K562 (cell line): ENCODE measurements around the gene GMEB2. TPM values are rescaled to one million over a fixed set of nuclear protein-coding genes. Genes with fewer than 3 reads are reported as not detected.

Experiments used
- BCOR ChIP-seq: fragments of 450-650 bp; IDR thresholded peaks from 2 replicates; pipeline ENCODE4 v1.6.1; 2016
- HEY1 ChIP-seq: fragments of 250-450 bp; sonication (Bioruptor Pico); IDR thresholded peaks from 2 replicates; pipeline ENCODE4 v1.5.0; 2020; ENCODE audit warnings: mild to moderate bottlenecking, moderate library complexity, borderline replicate concordance
- HSF4 ChIP-seq: fragments of 250-450 bp; sonication (Bioruptor Pico); IDR thresholded peaks from 2 replicates; pipeline ENCODE4 v2.1.2; 2022; ENCODE audit warnings: mild to moderate bottlenecking, moderate library complexity, borderline replicate concordance
- RB1 ChIP-seq: fragments of 450-650 bp; IDR thresholded peaks from 2 replicates; pipeline ENCODE4 v1.6.1; 2017; ENCODE audit warnings: low read depth, mild to moderate bottlenecking
- STAT5A ChIP-seq: IDR thresholded peaks from 2 replicates; pipeline ENCODE4 v1.6.1; 2012; ENCODE audit warnings: low read length, inconsistent platforms, borderline replicate concordance
- TAF1 ChIP-seq: IDR thresholded peaks from 2 replicates; pipeline ENCODE4 v1.6.1; 2011; ENCODE audit warnings: mild to moderate bottlenecking, low read length, moderate library complexity; ENCODE audit not compliant: insufficient read depth, control insufficient read depth, severe bottlenecking; ENCODE audit errors: extremely low read depth
- ZNF282 ChIP-seq: sonication (generic); formaldehyde crosslinking; IDR thresholded peaks from 2 replicates; pipeline ENCODE4 v1.8.1; 2023; ENCODE audit warnings: missing genetic modification reagents
- ZNF318 ChIP-seq, 2 experiments: fragments of 450-650 bp; IDR thresholded peaks; 2 replicates each; pipeline ENCODE4 v1.6.1; 2016; ENCODE audit warnings: mild to moderate bottlenecking in 2 of 2, borderline replicate concordance in 1 of 2, low read depth in 1 of 2, moderate library complexity in 1 of 2
- polyA plus RNA-seq, 8 experiments: library from polyadenylated mRNA; depleted of rRNA in 4 of 8; stranded (reverse) in 5 of 8; unstranded in 3 of 8; fragments of >200 nt; fragmentation: Nextera tagmentation in 2 of 8; fragmentation: Illumina TruSeq in 1 of 8; extraction: Ambion mirVana in 2 of 8; extraction: Trizol in 1 of 8; gene quantifications; 2 replicates each; pipeline versions ENCODE4 v1.2.1 to v1.2.3, GENCODE V29; 2011 to 2014; ENCODE audit warnings: inconsistent platforms in 1 of 8, missing spikeins in 1 of 8
- total RNA-seq, 7 experiments: library from RNA; depleted of rRNA in 6 of 7; stranded (reverse); fragments of >200 nt in 6 of 7; fragmentation: Illumina TruSeq in 2 of 7; extraction: Trizol in 2 of 7; gene quantifications; 2 replicates each; pipeline versions ENCODE4 v1.2.1 to v1.2.3, GENCODE V29; 2011 to 2021; ENCODE audit warnings: low replicate concordance in 1 of 7
- TF ChIP-seq, protein P1 (sequence below): fragments of 450-650 bp; formaldehyde crosslinking; IDR thresholded peaks from 2 replicates; pipeline ENCODE4 v1.4.0; 2022; ENCODE audit warnings: missing genetic modification characterization
- TF ChIP-seq, protein P2 (sequence below): sonication (generic); formaldehyde crosslinking; IDR thresholded peaks from 2 replicates; pipeline ENCODE4 v1.8.1; 2023; ENCODE audit warnings: missing genetic modification reagents, mild to moderate bottlenecking, borderline replicate concordance

GMEB2 gene
- total and polyA plus RNA-seq, 9 of the 15 experiments (the other 6 are each of a cell fraction or from before 2014, with no cell fraction given), result 0.03 to 13.9 (median 6.3) TPM

DNA sequence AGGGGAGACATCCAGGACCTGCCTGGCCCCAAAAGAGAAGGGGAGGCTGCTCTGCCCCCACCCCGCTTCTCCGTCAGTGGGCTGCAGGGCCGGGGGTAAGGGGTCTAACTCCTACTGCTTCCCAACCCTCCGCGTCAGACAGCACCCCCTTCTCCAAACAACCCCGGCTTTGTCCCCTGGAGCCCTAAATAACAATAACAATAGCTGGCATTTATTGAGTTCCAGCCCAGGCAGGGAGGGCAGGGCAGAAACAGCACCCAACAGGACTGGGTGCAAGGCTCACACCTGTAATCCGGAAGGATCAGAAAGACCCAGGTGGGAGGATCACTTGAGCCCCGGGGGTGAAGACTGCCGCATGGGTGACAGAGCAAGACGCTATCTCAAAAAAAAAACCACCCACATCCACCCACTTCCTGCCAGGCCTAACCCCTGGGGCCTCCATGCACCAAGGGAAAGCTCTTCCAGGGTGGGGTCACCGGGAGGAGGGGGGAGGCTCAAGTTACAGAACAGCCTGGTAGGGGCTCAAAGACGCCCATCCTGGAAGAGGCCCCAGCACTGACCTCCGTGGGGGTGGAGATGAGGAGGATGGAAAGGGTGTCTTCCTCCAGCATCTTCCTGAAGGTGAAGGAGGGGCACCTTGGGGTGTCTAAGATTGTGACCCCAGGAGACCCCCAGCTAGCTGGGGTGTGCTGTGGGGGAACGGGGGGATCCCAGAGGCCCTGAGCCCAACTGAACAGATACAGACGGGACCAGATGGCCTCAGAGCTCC is 74.2 kb downstream of the GMEB2 start (continued):
- no peak for TF ChIP-seq ZNF318 (IDR thresholded peaks at IDR 0.05; ENCODE audit: borderline replicate concordance in 1 of 2, low read depth in 1 of 2)
- TF ChIP-seq, protein P1, sequence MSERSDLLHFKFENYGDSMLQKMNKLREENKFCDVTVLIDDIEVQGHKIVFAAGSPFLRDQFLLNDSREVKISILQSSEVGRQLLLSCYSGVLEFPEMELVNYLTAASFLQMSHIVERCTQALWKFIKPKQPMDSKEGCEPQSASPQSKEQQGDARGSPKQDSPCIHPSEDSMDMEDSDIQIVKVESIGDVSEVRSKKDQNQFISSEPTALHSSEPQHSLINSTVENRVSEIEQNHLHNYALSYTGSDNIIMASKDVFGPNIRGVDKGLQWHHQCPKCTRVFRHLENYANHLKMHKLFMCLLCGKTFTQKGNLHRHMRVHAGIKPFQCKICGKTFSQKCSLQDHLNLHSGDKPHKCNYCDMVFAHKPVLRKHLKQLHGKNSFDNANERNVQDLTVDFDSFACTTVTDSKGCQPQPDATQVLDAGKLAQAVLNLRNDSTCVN (CRISPR knock-in tag), result no peak
- TF ChIP-seq HSF4 (CRISPR knock-in tag), result no peak
- TF ChIP-seq RB1, result no peak
- TF ChIP-seq BCOR, result no peak
- TF ChIP-seq, protein P2, sequence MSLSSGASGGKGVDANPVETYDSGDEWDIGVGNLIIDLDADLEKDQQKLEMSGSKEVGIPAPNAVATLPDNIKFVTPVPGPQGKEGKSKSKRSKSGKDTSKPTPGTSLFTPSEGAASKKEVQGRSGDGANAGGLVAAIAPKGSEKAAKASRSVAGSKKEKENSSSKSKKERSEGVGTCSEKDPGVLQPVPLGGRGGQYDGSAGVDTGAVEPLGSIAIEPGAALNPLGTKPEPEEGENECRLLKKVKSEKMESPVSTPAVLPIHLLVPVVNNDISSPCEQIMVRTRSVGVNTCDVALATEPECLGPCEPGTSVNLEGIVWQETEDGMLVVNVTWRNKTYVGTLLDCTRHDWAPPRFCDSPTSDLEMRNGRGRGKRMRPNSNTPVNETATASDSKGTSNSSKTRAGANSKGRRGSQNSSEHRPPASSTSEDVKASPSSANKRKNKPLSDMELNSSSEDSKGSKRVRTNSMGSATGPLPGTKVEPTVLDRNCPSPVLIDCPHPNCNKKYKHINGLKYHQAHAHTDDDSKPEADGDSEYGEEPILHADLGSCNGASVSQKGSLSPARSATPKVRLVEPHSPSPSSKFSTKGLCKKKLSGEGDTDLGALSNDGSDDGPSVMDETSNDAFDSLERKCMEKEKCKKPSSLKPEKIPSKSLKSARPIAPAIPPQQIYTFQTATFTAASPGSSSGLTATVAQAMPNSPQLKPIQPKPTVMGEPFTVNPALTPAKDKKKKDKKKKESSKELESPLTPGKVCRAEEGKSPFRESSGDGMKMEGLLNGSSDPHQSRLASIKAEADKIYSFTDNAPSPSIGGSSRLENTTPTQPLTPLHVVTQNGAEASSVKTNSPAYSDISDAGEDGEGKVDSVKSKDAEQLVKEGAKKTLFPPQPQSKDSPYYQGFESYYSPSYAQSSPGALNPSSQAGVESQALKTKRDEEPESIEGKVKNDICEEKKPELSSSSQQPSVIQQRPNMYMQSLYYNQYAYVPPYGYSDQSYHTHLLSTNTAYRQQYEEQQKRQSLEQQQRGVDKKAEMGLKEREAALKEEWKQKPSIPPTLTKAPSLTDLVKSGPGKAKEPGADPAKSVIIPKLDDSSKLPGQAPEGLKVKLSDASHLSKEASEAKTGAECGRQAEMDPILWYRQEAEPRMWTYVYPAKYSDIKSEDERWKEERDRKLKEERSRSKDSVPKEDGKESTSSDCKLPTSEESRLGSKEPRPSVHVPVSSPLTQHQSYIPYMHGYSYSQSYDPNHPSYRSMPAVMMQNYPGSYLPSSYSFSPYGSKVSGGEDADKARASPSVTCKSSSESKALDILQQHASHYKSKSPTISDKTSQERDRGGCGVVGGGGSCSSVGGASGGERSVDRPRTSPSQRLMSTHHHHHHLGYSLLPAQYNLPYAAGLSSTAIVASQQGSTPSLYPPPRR, result no peak
- no peak for TF ChIP-seq ZNF282
- TF ChIP-seq STAT5A, result no peak
- TF ChIP-seq TAF1, result no peak
- TF ChIP-seq HEY1, result no peak
